Heart right ventricle (tissue), 16 donors: ENCODE measurements around the gene CAPRIN1. TPM values are rescaled to one million over a fixed set of nuclear protein-coding genes. Genes with fewer than 3 reads are reported as not detected.
"Not testable (repeated sequence)": the region's sequence is repeated elsewhere in the genome, so short reads cannot be mapped to it uniquely, and the experiment has no call there.

Experiments
- ATAC-seq, 8 donors: fragments of 200-7000 bp; cut with Tn5 transposase; one replicate each; pipeline ENCODE4 v1.9.1; 2020; ENCODE audit warnings: mild to moderate bottlenecking in 8 of 8, moderate library complexity in 8 of 8, moderate number of reproducible peaks in 1 of 8
- DNase-seq, 2 donors: peaks; one replicate each; pipeline ENCODE4 v3.0.0-alpha.2; 2020
- H3K27ac ChIP-seq, 10 donors: fragments of 200-600 bp; sonication (generic) in 2 of 10; one replicate each; pipeline versions ENCODE4 v1.5.0 to v1.8.0; 2020 to 2022; ENCODE audit warnings: mild to moderate bottlenecking in 3 of 10
- H3K27me3 ChIP-seq, 7 donors: fragments of 200-600 bp; one replicate each; pipeline ENCODE4 v1.8.0; 2021 to 2022; ENCODE audit warnings: mild to moderate bottlenecking in 2 of 7
- H3K36me3 ChIP-seq, 9 donors: fragments of 200-600 bp; sonication (generic) in 1 of 9; one replicate each; pipeline versions ENCODE4 v1.5.0 to v1.8.0; 2020 to 2022; ENCODE audit warnings: mild to moderate bottlenecking in 2 of 9
- H3K4me1 ChIP-seq, 9 donors: fragments of 200-600 bp; sonication (generic) in 1 of 9; one replicate each; pipeline versions ENCODE4 v1.5.0 to v1.8.0; 2020 to 2022; ENCODE audit warnings: mild to moderate bottlenecking in 4 of 9
- H3K4me3 ChIP-seq, 10 donors: fragments of 200-600 bp; sonication (generic) in 2 of 10; one replicate each; pipeline versions ENCODE4 v1.5.0 to v1.8.0; 2020 to 2022; ENCODE audit warnings: mild to moderate bottlenecking in 7 of 10, moderate library complexity in 2 of 10
- H3K9me3 ChIP-seq, 11 donors: fragments of 200-600 bp in 10 of 11; sonication (generic) in 2 of 11; one replicate each; pipeline versions ENCODE4 v1.5.0 to v1.8.0; 2013 to 2022; ENCODE audit warnings: mild to moderate bottlenecking in 2 of 11, control low read depth in 1 of 11, moderate library complexity in 1 of 11
- CTCF ChIP-seq, 9 donors: fragments of 200-600 bp; sonication (generic) in 2 of 9; IDR thresholded peaks; one replicate each; pipeline versions ENCODE4 v1.5.0 to v1.8.0; 2021 to 2022; ENCODE audit warnings: antibody characterized with exemption in 9 of 9, mild to moderate bottlenecking in 5 of 9, moderate library complexity in 1 of 9
- WGBS, 2 donors: extraction: QIAGEN DNeasy Blood & Tissue Kit; methylation state at CpG; one replicate each; pipeline ENCODE4 v1.1.7; 2013; ENCODE audit warnings: inconsistent platforms in 1 of 2; 5-methylcytosine and 5-hydroxymethylcytosine counted together
- intact Hi-C, 10 donors: fragments of 100-400 bp; cut with DNase I; formaldehyde crosslinking; loops; one replicate each; pipeline versions ENCODE4 v1.11.1 to v1.14.2; 2022
- polyA plus RNA-seq, 2 donors: library from polyadenylated mRNA; stranded (reverse); fragments of 200-250 nt; gene quantifications; one replicate each; pipeline ENCODE4 v1.2.3, GENCODE V29; 2013
- total RNA-seq, 10 donors: library from RNA; stranded (reverse); fragmentation: NEBNext Ultra II Directional in 3 of 10; extraction: Animal tissue kit (Norgen Biotek cat#: 25700) in 3 of 10; gene quantifications; one replicate each; pipeline versions ENCODE4 v1.2.1 to v1.2.4, GENCODE V29; 2021 to 2023
- donor health status: Arrhythmogenic right ventricular cardiomyopathy.
- donor health status: ischemic (EF 13 %, LVEDD 7.1; RV severe dilation, severe dysfunction).
- donor health status: healthy with polysubstance abuse.
- donor health status: DM: no; HTN: yes; CAD: no.
- donor health status: DM: no; HTN: no; CAD: no.
- donor health status: ischemic (EF 25% LVEDD 6.9; RV normal size, moderate dysfunction).
- donor health status: ischemic (EF 25% LVEDD 5.7; RV mildly dilated, moderate dysfunction).
- donor health status: healthy.
- donor health status: DM: yes; HTN: yes; CAD: no.
- donor health status: Ischemic cardiomyopathy.
- donor health status: ischemic (EF 35%, LVEDD 5.7; RV mildly dilated, moderate dysfunction).
- donor health status: nonischemic (EF 11% LVEDD 7.7; RV severe dilation, severe dysfunction).
- donor health status: DM: yes; HTN: yes; CAD: no.
- donor health status: PGD.
- donor health status: ischemic (EF 29% LVEDD 5.4; RV normal size, mild dysfunction).
- donor health status: nonischemic (EF 23%, LVEDD 6.1; RV moderate dilation, normal function).

The CAPRIN1 gene
- total and polyA plus RNA-seq, 12 donors, result 37.9 to 142 (median 118) TPM

GRCh38 chr11:34052608-34053160 is 1.2 kb downstream of the CAPRIN1 start:
- Histone ChIP-seq H3K9me3 (no peaks in the 10 kb centered on the region), H3K4me3 (peak overlapping the region; percentile 77 to 99 (median 94)), H3K27ac (peak overlapping the region; percentile 97 to 100 (median 100)), H3K27me3 (no peaks in the 10 kb centered on the region), H3K36me3 (peaks cover 0 to 31% (median 0%) of the 10 kb centered on the region in 9 donors), H3K4me1 (peaks cover 15 to 55% (median 48%) of the 10 kb centered on the region in 9 donors)
- intact Hi-C loops, result loop anchor here in 7 of 10 donors (2.0 to 10.0 kb wide), 6 partner anchors 52 to 1628 kb away; partner anchors contain the start of genes NAT10 (in 4 of the 7) and ABTB2 (in 1 of the 7)
- DNase-seq (no peak), ATAC-seq (peak in 5 of 8 donors; percentile 0 to 5 (median 2))
- 0 to 1% methylated on average over 40 of the region's 40 CpGs for WGBS, 2 donors
- no peak for TF ChIP-seq CTCF (IDR thresholded peaks at IDR 0.05)

DNA sequence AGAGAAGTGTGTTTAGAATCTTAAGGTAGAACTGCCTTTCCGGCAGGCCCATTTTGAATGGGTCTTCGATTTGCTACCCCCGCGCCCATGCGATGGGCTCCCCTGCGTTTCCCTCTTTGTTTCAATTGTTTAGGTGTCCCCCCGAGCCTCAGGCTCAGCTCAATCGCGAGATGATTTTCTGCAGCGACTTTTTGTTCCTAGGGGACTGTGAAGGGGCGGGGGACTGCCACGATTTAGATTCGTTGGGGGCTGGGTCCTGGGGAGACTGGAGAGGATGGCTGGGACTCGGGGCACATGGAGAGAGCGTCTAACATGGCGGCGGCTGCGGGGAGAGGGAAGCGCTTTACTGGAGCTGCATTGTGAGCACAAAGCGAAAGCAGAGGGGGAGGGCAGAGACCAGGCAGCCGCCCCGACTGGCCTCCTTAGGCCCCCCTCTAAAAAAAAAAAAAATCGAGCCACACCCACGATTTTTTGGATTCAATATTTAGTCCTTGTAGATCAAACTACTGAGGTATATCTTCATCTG is 1.7 kb downstream of the CAPRIN1 start:
- peak overlapping the region; percentile 77 to 99 (median 94) for H3K4me3 ChIP-seq
- no peak for TF ChIP-seq CTCF (IDR thresholded peaks at IDR 0.05)
- H3K27ac ChIP-seq, result peak overlapping the region in 9 of 10 donors; percentile 97 to 100 (median 100)
- H3K4me1 ChIP-seq, result peaks cover 15 to 60% (median 53%) of the 10 kb centered on the region in 9 donors
- DNase-seq, result peak; percentile 67 to 74
- H3K9me3 ChIP-seq, result no peaks in the 10 kb centered on the region
- intact Hi-C loops, result loop anchor here in 7 of 10 donors (2.0 to 10.0 kb wide), 6 partner anchors 52 to 1628 kb away; partner anchors contain the start of genes NAT10 (in 4 of the 7) and ABTB2 (in 1 of the 7)
- H3K27me3 ChIP-seq, result no peaks in the 10 kb centered on the region
- ATAC-seq, result peak; percentile 21 to 67 (median 52)
- WGBS, 2 donors, result 0 to 1% methylated on average over 24 of the region's 24 CpGs
- H3K36me3 ChIP-seq, result peaks cover 0 to 36% (median 0%) of the 10 kb centered on the region in 9 donors

DNA sequence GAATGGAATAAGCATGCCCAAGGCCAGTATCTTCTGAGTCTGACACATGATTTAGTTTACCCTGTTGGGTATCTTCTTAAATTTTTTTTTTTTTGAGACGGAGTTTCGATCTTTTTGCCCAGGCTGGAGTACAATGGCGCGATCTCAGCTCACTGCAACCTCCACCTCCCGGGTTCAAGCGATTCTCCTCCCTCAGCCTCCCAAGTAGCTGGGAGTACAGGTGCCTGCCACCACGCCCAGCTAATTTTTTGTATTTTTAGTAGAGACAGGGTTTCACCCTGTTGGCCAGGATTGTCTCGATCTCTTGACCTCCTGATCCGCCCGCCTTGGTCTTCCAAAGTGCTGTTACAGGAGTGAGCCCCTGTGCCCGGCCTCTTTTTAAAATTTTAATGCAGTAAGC is 2.8 kb downstream of the CAPRIN1 start:
- not testable (repeated sequence) for H3K27me3 ChIP-seq, DNase-seq, H3K9me3 ChIP-seq, ATAC-seq
- WGBS, 2 donors, result 82 to 85% methylated on average over 11 of the region's 11 CpGs
- Histone ChIP-seq H3K4me3 (peak overlapping the region in 5 of 10 donors; percentile 77 to 98 (median 93)), H3K36me3 (peaks cover 0 to 46% (median 0%) of the 10 kb centered on the region in 9 donors), H3K4me1 (peaks cover 17 to 72% (median 64%) of the 10 kb centered on the region in 9 donors), H3K27ac (peak overlapping the region in 4 of 10 donors; percentile 100)
- intact Hi-C loops, result loop anchor here in 7 of 10 donors (5.0 to 10.0 kb wide), 5 partner anchors 50 to 1630 kb away; partner anchors contain the start of genes NAT10 (in 3 of the 7) and ABTB2 (in 1 of the 7)

GRCh38 chr11:34055218-34056000 is 3.9 kb downstream of the CAPRIN1 start:
- no peak for TF ChIP-seq CTCF (IDR thresholded peaks at IDR 0.05)
- no peaks in the 10 kb centered on the region for H3K9me3 ChIP-seq
- no peak overlapping the region for H3K4me3 ChIP-seq
- peak overlapping the region in 1 of 10 donors; percentile 100 for H3K27ac ChIP-seq
- no peaks in the 10 kb centered on the region for H3K27me3 ChIP-seq
- WGBS, 2 donors, result 95 to 96% methylated on average over 18 of the region's 18 CpGs
- ATAC-seq (no peak), DNase-seq (no peak)
- H3K36me3 ChIP-seq, result peaks cover 0 to 52% (median 0%) of the 10 kb centered on the region in 9 donors
- peaks cover 17 to 79% (median 68%) of the 10 kb centered on the region in 9 donors for H3K4me1 ChIP-seq
- intact Hi-C loops, result loop anchor here in 2 of 10 donors (10.0 kb wide), 2 partner anchors 49 to 1631 kb away; partner anchors contain the start of gene NAT10 (in 1 of the 2)
